Activated CD8-positive, alpha-beta memory T cell treated with anti-CD3 and anti-CD28 coated beads, Interleukin-2, amount 10 ng/mL, durations not matched to agents 7 days and 5 days (primary cell): Measurements from ENCODE around the gene TMEM267. TPM values are rescaled to one million over a fixed set of nuclear protein-coding genes. Genes with fewer than 3 reads are reported as not detected.
"Not testable (repeated sequence)": the region's sequence is repeated elsewhere in the genome, so short reads cannot be mapped to it uniquely, and the experiment has no call there.

Experiments
- ATAC-seq: fragments of 150-1000 bp; cut with Tn5 transposase; one replicate; pipeline ENCODE4 v1.10.0; 2021; ENCODE audit warnings: moderate library complexity
- CTCF ChIA-PET: fragments of 350-600 bp; sonication (Branson Sonifier 250); formaldehyde crosslinking; loops from one replicate; lab custom pipeline; 2021; ENCODE audit warnings: antibody characterized with exemption; lab: Charles Lee
- DNase-seq: peaks from one replicate; pipeline ENCODE4 v3.0.0-alpha.2; 2020
- H3K27ac Mint-ChIP-seq: one replicate; pipeline ENCODE4 v1.8.0; 2021; ENCODE audit warnings: mild to moderate bottlenecking, mixed read lengths
- H3K27me3 Mint-ChIP-seq: one replicate; pipeline ENCODE4 v1.8.0; 2021; ENCODE audit warnings: mixed read lengths
- H3K36me3 Mint-ChIP-seq: one replicate; pipeline ENCODE4 v1.8.0; 2021; ENCODE audit warnings: mild to moderate bottlenecking, mixed read lengths
- H3K4me1 Mint-ChIP-seq: one replicate; pipeline ENCODE4 v1.8.0; 2021; ENCODE audit warnings: mixed read lengths
- H3K4me3 Mint-ChIP-seq: one replicate; pipeline ENCODE4 v1.8.0; 2021; ENCODE audit warnings: mild to moderate bottlenecking, moderate library complexity, mixed read lengths
- H3K9me3 Mint-ChIP-seq: one replicate; pipeline ENCODE4 v1.8.0; 2022; ENCODE audit warnings: low read depth, mixed read lengths
- total RNA-seq, 2 experiments: library from RNA; stranded (reverse); gene quantifications; one replicate each; pipeline ENCODE4 v1.2.3, GENCODE V29; 2021

The TMEM267 gene
- total RNA-seq, 2 experiments from 2014 or later = 13.9 to 21.9 TPM

GRCh38 chr5:43412644-43413043 is 71.0 kb downstream of the TMEM267 start:
- Mint-ChIP-seq H3K4me1 (no peaks in the 10 kb centered on the region), H3K27me3 (peaks cover 3% of the 10 kb centered on the region), H3K27ac (no peak overlapping the region), H3K4me3 (no peak overlapping the region), H3K9me3 (no peaks in the 10 kb centered on the region), H3K36me3 (no peaks in the 10 kb centered on the region)
- CTCF ChIA-PET = no interaction called here
- DNase-seq = no peak
- ATAC-seq = no peak

DNA sequence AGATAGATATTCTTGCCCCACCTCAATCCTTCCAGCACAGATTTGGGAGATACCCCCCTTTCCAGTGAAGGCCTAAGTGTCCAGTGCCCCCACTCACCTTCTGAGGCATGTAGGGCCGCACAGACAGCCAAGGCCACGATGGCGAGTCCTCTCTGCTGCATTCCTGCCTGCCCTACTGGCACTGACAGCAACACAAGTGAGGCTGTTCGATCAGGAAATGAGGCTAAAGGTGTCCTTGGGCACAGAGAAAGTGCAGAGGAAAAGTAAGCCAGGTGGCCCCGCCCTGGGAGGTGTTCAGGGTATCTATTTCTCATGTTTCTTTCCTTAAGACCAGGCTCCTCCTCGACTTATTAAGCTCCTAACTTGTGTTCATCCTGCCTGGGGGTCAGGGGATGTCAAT is 71.5 kb downstream of the TMEM267 start, which contains the start of gene CCL28:
CCL28 (minus strand) TSS at position 236 of the 400 bp plus-strand sequence; CDS start at position 161, 75 bp downstream.
- Mint-ChIP-seq H3K27me3 (peaks cover 3% of the 10 kb centered on the region), H3K4me1 (no peaks in the 10 kb centered on the region), H3K9me3 (no peaks in the 10 kb centered on the region), H3K4me3 (no peak within 1 kb of the TSS), H3K36me3 (no peaks in the 10 kb centered on the region), H3K27ac (no peak within 1 kb of the TSS)
- no peak for ATAC-seq
- no peak for DNase-seq
- CTCF ChIA-PET = interaction anchor here (1.0 kb wide), 1 partner anchor 22 kb away, joined by 3 read pairs; no protein-coding TSS in a partner anchor

- CTCF ChIA-PET = interaction anchor here (1.0 kb wide), 1 partner anchor 22 kb away, joined by 3 read pairs; no protein-coding TSS in a partner anchor
Measured at GRCh38 chr5:43411495-43411894, 72.2 kb downstream of the TMEM267 start.

GRCh38 chr5:43410414-43410813 is 73.3 kb downstream of the TMEM267 start:
- no peak overlapping the region for H3K4me3 Mint-ChIP-seq

More at GRCh38 chr5:43411495-43411894, 72.2 kb downstream of the TMEM267 start:
- Mint-ChIP-seq H3K4me3 (no peak overlapping the region), H3K9me3 (peaks cover 3% of the 10 kb centered on the region), H3K36me3 (peaks cover under 1% of the 10 kb centered on the region), H3K27me3 (peaks cover 3% of the 10 kb centered on the region), H3K4me1 (no peaks in the 10 kb centered on the region), H3K27ac (no peak overlapping the region)
- ATAC-seq (no peak), DNase-seq (no peak)

DNA sequence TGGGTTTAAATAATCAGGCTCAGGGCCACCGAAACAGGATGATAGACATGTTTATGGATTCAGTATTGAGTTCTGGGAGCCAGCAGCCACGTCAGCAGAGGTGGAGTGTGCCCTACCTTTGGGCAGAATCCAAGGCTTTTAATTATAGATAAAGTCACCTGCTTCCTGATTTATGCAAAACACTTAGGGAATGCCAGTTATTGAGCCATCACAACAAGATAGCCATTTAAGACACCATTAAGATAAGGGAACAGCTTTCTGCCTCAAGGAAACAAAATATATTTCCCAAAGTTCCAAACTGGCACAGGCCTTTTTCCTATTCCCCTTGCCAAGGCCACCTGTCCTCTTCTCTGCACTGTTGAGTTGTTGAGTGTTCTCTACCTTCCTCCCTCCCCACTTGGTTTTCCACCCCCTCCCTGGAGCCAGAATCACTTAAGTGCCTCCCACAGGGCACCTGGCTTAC is 73.8 kb downstream of the TMEM267 start:
- Mint-ChIP-seq H3K27ac (no peak overlapping the region), H3K4me3 (no peak overlapping the region), H3K36me3 (peaks cover 2% of the 10 kb centered on the region), H3K27me3 (peaks cover 5% of the 10 kb centered on the region), H3K9me3 (peaks cover 5% of the 10 kb centered on the region), H3K4me1 (no peaks in the 10 kb centered on the region)
- CTCF ChIA-PET = interaction anchor here (1.5 kb wide), 1 partner anchor 20 kb away, joined by 4 read pairs; no protein-coding TSS in a partner anchor
- DNase-seq (no peak), ATAC-seq (no peak)

More at GRCh38 chr5:43410414-43410813, 73.3 kb downstream of the TMEM267 start:
- CTCF ChIA-PET = interaction anchor here (1.5 kb wide), 1 partner anchor 20 kb away, joined by 4 read pairs; no protein-coding TSS in a partner anchor
- no peak for ATAC-seq
- Mint-ChIP-seq H3K27me3 (peaks cover 4% of the 10 kb centered on the region), H3K9me3 (peaks cover 5% of the 10 kb centered on the region), H3K27ac (no peak overlapping the region), H3K4me1 (no peaks in the 10 kb centered on the region), H3K36me3 (peaks cover 2% of the 10 kb centered on the region)
- no peak for DNase-seq

GRCh38 chr5:43402524-43403066 is 81.1 kb downstream of the TMEM267 start:
- Mint-ChIP-seq H3K4me1 (peaks cover 12% of the 10 kb centered on the region), H3K27me3 (peaks cover 16% of the 10 kb centered on the region), H3K36me3 (peaks cover 26% of the 10 kb centered on the region), H3K9me3 (peaks cover 13% of the 10 kb centered on the region)
- DNase-seq, CTCF ChIA-PET, H3K4me3 Mint-ChIP-seq, ATAC-seq, H3K27ac Mint-ChIP-seq: not testable (repeated sequence)

DNA sequence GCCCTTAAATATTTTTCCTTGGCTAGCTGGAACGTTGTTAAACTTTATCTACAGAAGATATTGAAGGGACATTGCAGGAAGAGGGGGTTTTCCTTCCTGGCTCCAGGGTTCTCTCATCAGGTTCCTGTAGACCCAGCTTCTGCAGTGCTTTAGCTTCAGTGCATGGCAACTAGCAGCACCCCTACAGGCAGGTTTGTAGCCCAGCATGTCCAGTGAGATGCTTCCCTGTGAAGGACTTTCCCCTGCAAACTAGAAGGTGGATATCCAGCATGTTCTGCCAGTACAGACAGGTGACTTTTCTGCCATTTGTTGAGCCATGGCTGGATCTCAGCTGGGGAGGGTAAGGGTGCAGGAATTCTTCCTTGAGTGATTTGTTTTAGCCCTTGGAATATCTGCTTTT is 81.8 kb downstream of the TMEM267 start:
- Mint-ChIP-seq H3K27me3 (peaks cover 16% of the 10 kb centered on the region), H3K4me3 (no peak overlapping the region), H3K4me1 (peaks cover 15% of the 10 kb centered on the region), H3K27ac (no peak overlapping the region), H3K9me3 (peaks cover 10% of the 10 kb centered on the region), H3K36me3 (peaks cover 26% of the 10 kb centered on the region)
- no peak for DNase-seq
- no peak for ATAC-seq
- CTCF ChIA-PET = no interaction called here

- CTCF ChIA-PET = interaction anchor here (3.1 kb wide), 1 partner anchor 11 kb away, joined by 14 read pairs; no protein-coding TSS in a partner anchor
- Mint-ChIP-seq H3K9me3 (peaks cover 8% of the 10 kb centered on the region), H3K27ac (no peak overlapping the region)
Measured at GRCh38 chr5:43400082-43400481, 83.6 kb downstream of the TMEM267 start.

DNA sequence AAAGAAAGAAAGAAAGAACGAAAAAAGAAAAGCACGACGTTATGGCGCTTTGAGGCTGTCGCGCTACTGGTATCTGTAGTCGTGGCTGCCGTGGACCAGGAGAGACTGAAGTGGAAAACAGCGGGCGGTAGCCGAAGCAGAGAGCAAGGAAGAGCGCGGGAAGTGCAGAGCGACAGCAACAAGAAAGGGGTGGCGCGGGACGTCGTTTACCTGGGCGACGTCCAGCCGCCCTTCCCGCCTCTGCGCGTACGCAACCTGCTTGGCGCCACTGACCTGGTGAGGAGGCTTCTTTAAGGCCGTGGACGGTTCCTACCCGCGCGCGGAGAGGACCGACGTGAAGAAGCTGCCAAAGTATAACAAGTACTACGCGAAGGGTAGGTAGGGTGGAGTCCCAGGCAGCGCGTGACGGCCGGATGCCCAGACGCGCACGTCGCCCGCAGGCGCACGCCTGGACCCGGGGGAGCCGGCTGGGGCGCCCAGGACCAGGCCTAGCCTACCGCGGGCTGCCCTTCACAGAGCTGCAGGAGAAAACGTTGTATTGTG is 86.8 kb downstream of the TMEM267 start:
- H3K4me3 Mint-ChIP-seq = peak overlapping the region; percentile 96
- CTCF ChIA-PET = interaction anchor here (1.5 to 3.1 kb wide), 3 partner anchors 8 to 158 kb away, joined by 3 to 19 read pairs (median 14); partner anchors contain the start of gene TMEM267
- H3K4me1 Mint-ChIP-seq = peaks cover 29% of the 10 kb centered on the region
- H3K27ac Mint-ChIP-seq = peak overlapping the region; percentile 99
- ATAC-seq (peak; percentile 98), DNase-seq (peak; percentile 79)
- no peaks in the 10 kb centered on the region for H3K9me3 Mint-ChIP-seq
- peaks cover 20% of the 10 kb centered on the region for H3K36me3 Mint-ChIP-seq
- no peaks in the 10 kb centered on the region for H3K27me3 Mint-ChIP-seq

More at GRCh38 chr5:43400082-43400481, 83.6 kb downstream of the TMEM267 start:
- Mint-ChIP-seq H3K27me3 (peaks cover 13% of the 10 kb centered on the region), H3K4me3 (no peak overlapping the region), H3K4me1 (peaks cover 26% of the 10 kb centered on the region), H3K36me3 (peaks cover 25% of the 10 kb centered on the region)
- no peak for DNase-seq
- no peak for ATAC-seq

Other genes with a start within 250 kb of the TMEM267 start
- gene HMGCS1, start 170.5 kb downstream of the TMEM267 start, total RNA-seq = 100 to 1,000 TPM in 1 of 2 experiments, 10 to 100 TPM in 1; 91.4 to 121 TPM
- 10 to 100 TPM; 10.0 to 11.6 TPM for gene CCL28, start 71.5 kb downstream of the TMEM267 start, total RNA-seq
- 1 to 10 TPM; 7.0 to 9.8 TPM for gene C5orf34, start 31.3 kb upstream of the TMEM267 start, total RNA-seq
- gene PAIP1, start 73.2 kb upstream of the TMEM267 start, total RNA-seq = 10 to 100 TPM; 34.0 to 42.9 TPM
- 100 to 1,000 TPM; 103 to 115 TPM for gene NNT, start 119.3 kb upstream of the TMEM267 start, total RNA-seq